Stimulated activated CD8-positive, alpha-beta memory T cell treated with anti-CD3 and anti-CD28 coated beads, Interleukin-2, amount 100 ng/mL, for 1 hour (primary cell): ENCODE data around the gene ITGA6.
A peak's percentile ranks its signal among the peaks of the same experiment; 100 is the strongest.

ENCODE experiments used
- DNase-seq, 2 donors: peaks; one replicate each; pipeline ENCODE4 v3.0.0-alpha.2; 2020; ENCODE audit warnings: low read depth in 2 of 2

Gene ITGA6

DNA sequence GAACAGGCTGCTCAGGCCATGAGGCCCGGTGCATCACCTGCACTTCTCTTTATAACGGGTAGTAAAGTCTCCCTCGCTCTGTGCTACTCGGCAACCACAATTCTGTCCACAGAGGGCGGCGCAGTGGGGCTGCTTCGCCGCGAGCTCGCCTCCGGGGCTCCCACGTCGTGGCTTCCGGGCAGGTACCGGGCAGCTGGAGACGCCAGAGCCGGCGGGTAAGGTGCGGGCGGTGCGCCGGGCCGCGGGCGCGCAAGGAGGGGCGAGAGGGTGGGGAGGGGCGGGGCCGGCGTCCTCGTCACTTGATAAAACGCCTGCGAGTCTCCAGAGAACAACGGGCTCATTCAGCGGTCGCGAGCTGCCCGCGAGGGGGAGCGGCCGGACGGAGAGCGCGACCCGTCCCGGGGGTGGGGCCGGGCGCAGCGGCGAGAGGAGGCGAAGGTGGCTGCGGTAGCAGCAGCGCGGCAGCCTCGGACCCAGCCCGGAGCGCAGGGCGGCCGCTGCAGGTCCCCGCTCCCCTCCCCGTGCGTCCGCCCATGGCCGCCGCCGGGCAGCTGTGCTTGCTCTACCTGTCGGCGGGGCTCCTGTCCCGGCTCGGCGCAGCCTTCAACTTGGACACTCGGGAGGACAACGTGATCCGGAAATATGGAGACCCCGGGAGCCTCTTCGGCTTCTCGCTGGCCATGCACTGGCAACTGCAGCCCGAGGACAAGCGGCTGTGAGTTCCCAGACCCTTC is at the start of gene ITGA6:
Gene ITGA6, plus strand, starts transcription at position 331 of the 734 bp plus-strand sequence.
- peak; percentile 31 to 58 for DNase-seq

DNA sequence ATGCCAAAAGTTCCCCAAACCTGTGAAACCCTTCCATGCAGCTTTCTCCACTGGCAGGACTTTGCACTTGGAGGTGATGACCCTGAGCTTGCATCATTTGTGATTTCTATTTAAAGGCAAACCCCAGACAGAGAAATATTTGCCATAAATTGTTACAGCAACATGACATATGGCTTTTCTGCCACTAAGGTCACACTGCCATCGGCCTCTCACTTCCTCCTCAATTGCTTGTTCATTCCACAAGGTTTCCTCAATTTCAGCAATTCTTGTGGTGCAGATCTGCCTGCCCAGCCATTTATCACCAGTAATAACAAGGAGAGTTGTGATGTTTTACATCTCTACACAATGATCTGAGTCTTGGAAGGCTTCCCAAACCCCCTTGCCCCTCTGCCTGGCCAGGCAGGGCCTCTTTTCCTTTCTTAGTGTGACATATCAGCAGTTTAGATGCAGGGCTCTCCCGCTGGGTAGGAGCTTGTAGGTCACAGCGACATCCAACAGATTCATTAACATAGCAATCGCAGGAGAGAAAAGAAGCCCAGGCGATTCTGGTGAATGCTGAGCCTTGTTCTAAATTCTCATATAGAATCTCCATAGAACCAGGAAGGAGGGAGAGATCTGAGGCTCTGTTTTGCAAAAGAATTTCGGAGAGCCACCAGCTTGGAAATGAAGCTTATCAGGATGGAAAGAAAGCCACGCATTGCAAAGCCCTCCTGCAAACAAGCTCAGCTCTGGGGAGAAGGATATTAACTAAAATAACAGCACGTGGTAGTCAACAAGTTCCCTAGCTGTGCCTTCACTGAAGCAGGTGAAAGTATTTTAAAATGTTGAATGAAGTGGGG is 46.7 kb upstream of the ITGA6 start:
- DNase-seq = no peak

DNA sequence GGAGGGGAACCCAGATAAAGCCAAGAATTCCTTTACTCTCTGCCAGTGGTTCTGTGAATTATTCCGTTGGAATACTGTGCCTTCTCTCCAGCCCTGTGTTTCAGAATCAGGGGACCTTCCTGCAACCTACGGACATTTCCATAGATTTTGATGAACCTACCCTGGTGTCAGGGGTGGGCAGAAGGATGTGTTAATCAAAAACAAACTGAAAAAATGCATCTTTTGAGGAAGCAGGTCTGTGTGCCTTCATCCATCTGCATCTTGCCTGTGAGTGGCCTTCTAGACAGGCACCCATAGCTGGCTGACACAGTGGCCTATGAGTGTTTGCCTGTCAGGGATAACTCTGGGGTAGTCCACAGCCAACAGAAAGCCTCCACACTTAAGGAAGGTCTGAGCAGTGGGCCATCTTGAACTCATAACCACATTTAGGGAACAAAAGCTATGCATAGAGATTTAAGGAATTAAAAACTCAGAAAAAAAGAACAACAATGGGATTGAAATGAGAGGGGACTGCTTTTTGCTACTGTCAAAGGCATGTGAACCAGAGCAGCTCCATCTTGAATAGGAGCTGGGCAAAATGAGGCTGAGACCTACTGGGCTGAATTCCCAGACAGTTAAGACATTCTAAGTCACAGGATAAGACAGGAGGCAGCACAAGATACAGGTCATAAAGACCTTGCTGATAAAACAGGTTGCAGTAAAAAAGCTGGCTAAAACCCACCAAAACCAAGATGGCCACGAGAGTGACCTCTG is 45.9 kb upstream of the ITGA6 start:
- no peak for DNase-seq

DNA sequence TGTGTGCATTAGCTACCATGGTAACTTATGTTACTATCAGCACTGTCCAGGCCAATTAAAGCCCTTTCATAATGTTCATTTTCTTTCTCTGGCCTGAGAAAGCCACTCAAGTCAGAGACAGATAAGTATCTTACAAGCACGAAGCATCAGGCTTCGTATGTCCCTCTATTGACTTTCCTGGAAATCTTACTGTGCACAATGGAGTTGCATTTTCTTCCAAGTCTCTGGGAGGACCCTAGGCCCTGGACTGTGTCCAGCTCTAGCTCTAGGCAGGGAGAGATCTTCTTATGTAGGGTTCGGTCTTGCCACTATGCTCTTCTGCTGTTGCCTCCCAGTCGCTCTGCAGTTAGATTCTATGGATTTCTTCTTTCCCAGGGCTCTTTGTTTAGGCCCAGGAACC is 40.0 kb upstream of the ITGA6 start:
- no peak for DNase-seq

DNA sequence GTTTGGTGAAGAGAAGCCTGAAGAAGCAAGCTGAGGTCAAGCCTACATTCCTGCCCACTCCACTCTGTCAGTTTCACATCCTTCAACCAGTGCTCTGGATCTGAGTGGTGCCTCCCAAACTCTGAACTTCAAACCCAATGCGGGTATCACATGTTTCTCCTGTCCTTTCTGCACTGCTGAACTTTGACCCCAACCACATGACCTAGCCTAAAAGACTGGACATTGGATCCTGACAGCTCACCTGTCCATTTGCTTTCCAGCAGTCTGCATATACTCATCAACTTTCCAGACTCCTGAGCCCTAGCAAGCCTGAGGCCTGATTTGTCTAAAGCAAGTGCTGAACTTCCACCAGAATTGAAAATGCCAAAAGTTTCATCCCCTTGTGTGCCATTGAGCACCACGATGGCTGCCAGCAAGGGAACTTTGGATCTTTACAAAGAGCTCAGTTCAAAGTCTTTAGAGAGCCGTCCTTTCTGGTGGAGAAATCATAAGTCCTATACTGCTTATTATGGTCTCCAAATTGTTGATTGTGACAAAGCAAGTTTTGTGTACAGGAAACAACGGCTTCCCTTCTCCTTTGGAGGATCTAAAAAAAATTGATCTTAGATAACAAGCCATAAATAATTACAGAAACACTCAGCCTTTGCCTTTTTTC is 37.6 kb upstream of the ITGA6 start:
- DNase-seq = no peak

DNA sequence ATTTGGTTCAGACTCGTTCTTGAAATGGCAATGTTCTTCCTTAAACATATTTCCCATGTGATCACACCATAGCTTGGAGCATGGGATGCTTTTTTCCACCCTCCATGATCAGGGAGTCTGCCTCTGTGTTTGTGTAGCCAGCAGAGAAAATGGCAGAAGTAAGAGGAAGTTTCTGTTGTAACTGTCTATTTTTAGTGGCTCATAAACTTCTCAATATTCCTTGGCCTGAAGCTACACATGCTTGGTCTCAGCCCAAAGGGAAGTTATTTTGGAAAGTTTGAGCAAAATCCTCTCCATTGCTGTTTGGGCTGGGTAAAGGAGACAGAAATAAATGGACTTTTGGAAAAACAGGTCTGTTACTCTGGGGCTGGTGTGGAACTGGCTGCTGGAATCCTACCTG is 33.4 kb upstream of the ITGA6 start:
- DNase-seq = no peak

DNA sequence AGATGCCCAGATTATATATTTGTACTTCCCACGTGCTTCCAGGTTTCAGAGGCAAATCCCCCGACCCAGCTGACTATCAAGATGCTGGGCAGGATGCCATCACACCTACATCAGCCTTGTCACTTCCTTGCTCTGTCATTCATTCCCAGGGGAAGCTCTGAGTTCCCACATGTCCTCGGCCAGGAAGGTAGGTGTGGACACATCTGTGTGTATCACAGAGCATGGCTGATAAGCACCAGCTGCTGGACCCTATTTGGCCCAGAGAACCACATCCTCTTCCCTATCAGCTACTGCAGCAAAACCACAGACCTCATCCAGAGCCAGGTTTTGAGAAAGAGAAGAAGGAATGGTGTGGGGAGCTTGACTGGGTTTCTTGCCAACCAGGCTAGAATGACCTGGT is 31.9 kb upstream of the ITGA6 start:
- no peak for DNase-seq

DNA sequence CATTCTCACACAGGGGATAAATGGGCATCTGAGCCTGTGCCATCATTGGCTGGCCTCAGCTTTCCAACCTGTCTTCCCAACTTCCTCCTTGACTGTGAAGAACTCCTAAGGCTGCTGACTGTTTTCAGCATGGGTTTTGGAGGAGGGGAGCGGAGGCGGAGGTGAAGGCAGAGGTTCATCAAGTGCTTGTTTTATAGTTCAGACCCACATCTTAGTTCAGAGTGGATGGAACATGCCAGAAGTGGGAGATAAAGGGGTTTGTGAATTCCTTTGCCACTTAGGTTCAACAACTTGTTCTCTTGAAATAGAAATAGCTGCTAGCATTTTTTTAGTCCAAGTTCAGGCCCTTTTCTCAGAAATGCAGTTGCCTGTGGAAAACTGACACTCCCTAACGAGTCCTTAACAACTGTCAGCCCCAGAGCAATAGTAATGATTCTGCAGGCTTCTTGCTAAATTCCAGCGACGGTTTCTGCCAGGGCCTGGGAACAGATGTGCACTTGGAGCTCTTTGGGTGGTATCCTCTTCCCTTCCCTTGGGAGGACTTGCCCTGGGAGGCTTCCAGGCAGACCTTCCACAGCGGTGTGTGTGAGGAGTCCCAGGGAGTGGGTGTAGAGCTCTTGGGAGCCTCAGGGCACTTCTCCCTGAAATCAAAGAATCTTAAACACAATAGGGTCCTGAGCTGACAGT is 30.1 kb upstream of the ITGA6 start:
- DNase-seq = no peak

DNA sequence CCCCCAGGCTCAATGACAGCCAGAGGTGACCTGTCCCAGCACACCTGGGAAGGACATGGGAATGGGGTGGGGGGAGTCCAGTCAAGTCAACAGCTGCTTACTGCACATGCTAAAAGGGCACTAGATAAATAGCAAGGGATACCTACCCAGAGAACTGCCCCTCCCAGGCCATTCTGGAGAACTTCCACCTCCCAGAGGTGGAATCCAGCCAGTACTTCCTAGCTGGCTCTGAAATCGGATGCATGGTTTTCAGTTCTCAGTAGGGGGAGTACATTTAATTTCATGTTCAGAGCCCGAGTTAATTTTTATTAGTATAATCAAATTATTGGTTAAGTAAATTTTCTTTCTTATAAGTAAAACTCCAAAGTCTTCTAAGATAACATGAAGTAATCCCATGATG is 28.9 kb upstream of the ITGA6 start:
- DNase-seq = no peak

DNA sequence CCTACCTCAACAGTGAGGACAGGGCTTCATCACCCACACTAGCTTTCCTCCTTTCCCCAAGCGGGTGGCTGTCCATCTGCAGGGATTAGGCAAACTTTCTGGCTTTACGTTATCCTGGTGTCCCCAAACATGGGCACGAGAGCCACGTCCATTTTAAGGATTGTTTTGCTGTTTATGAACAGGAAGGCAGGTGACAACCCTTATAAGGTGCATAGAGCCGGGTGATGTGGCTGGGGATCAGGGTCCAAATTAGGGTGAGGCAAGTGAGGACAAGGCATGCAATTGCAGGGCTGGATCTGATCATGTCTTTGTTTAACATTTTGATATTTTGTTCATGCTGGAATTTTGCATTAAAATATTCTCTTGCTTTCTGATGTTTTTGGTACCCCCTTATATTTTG is 27.6 kb upstream of the ITGA6 start:
- DNase-seq = no peak

DNA sequence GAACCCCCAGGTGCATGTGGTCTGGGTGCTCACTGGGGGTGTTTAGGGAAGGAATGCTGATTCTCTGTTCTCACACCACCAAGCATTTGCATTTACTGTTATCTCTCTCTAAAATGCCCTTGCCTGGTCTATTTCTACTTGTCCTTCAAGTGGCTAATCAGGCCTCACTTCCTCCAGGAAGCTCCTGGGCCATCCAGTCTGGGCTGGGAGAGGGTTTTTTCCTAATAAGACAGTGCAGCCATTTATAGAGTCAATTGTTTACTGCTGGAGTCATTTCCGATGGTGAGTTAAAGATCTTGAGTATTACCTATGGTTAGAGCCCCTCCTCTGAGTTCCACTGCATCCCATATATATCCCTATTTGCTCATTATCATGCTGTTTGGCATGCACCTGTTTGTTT is 25.2 kb upstream of the ITGA6 start:
- DNase-seq = no peak

DNA sequence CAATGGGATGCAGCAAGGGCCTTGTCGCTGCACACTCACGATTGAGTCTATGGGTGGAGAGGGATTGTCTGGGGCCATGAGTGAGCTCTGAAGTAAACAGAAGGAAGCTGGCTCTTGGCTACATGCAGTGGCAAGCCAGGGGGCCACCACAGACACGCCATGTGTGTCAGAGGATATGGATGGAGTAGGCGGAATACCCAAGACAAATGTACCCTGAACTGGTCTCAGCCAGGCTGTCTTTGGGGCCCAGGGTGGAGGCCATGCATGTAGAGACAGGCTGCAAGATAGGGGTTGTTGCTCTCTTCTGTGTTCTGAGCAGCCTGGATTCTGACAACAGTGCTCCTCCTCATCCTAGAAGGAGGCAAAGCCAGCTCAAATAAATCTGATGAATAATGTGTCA is 24.0 kb upstream of the ITGA6 start:
- no peak for DNase-seq

DNA sequence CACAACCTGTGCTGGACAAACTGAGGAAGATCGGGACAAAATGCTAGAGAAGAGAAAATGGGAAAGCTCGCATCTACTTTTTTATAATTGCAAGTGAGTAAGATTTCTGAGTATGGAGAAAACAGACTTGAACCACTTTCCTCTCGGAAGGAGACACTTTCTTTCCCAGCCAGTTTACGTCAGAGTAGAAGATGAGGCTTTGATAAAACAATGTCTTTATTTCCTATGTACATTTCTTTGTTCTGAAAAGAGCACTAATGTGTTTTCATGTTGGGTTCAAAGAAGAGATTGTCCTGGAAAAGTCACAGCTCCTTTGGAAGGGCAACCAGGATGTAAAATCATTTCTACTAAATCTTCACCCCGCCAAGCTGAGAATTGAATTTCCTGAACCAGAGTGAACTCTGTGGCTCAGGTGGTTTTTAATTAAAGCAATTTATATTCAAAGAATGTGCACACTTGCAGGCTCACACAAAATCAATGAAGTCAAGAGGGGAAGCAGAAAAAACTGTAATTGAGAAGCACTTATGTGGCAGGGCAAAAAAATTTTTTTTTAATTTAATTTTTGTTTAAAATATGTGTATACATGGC is 23.4 kb upstream of the ITGA6 start:
- DNase-seq = no peak

DNA sequence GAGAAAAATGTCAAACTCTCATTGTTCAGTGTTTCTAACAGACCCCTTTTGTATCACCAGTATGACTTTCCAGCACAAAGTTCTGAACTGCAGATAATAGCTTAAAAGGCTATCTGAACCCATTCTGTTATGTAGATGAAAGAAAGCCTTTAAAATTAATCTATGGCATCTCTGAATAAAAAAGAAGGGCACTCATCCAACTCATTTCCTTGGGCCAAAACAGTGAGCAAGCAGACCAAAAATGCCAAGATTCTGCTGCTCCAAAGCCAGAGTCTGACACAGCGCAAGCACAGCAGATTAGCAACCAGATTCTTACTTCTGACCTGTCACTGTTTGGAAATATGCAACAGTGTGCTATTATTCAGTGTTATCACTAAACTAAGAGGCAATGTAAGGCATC is 22.6 kb upstream of the ITGA6 start:
- DNase-seq = no peak

DNA sequence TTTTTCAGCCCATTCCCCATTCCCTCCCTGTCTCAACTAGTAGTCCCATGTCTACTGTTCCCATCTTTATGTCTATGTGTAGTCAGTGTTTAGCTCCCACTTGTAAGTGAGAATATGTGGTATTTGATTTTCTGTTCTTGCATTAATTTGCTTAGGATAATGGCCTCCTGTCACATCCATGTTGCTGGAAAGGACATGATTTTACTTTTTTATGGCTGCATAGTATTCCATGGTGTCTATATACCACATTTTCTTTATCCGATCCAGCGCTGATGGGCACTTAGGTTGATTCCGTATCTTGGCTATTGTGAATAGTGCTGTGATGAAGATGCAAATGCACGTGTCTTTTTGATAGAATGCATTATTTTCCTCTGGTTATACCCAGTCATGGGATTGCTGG is 21.7 kb upstream of the ITGA6 start:
- DNase-seq = no peak

DNA sequence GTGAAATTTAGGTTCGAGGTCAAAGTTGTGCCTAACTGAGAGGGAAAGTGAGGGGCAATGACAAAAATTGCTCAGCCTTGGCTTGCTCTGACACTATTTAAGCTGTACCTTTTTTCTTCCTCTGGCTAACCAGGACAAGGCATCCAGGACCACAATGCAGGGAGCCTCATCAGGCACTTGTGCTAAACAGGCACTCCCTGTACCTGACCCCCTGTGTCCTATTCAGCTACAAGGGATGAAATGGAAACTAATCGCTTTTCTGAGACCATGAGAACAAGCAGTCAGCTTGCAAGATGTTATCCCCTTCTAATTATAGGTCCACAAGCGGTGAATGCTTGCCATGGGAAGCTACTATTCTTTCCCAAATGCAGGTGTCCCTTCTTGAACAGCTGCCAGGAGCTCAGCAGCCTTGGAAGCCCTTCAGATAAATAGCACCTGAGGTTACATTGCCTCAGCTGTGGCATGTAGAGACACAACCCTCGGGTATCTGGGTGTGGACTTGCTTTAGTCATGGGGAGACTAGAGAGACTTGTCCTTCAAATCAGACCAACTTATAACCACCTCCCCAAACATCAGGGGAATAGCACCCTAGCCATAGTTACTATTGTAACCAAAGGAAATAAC is 19.1 kb upstream of the ITGA6 start:
- no peak for DNase-seq

DNA sequence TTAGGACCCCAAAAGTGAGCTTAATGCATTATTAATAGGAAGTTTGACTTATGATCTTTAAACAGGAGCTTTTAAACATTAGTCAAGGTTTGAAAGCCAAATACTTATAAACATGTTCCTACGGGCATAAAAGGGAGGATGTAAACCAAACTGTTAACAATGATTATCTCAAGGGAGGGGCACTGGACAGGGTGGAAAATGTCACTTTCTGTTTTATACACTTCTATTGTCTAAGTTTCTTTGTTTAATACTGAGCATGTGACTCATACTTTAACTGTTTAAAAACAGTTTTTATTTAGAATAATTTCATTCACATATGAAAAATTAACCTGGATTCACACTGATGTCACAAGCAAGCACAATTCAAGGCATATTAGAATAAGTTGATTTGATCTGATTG is 18.3 kb upstream of the ITGA6 start:
- no peak for DNase-seq

DNA sequence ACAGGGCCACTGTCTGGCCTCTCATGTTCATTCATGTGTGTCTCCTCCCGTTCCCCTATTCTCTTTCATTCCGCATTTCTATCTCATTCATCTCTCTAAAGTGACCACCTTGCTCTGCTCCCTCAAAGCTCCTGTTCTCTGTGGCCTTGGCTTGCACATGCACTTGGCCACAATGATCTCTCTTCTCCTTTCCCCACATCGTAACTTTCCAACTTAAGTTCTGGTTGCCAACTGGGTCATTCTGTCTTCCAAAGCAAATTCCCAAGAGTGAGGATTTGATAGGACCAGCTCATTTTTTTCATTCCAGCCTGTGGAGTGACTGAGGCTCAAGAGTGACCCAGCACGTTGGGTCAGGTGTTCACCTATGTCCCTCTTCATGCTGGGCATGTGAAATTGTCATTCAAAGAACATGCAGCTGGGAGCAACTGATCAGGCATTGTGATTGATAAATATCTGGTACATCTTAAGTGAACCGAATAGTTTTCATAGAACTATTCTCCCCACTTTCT is 14.3 kb upstream of the ITGA6 start:
- no peak for DNase-seq

DNA sequence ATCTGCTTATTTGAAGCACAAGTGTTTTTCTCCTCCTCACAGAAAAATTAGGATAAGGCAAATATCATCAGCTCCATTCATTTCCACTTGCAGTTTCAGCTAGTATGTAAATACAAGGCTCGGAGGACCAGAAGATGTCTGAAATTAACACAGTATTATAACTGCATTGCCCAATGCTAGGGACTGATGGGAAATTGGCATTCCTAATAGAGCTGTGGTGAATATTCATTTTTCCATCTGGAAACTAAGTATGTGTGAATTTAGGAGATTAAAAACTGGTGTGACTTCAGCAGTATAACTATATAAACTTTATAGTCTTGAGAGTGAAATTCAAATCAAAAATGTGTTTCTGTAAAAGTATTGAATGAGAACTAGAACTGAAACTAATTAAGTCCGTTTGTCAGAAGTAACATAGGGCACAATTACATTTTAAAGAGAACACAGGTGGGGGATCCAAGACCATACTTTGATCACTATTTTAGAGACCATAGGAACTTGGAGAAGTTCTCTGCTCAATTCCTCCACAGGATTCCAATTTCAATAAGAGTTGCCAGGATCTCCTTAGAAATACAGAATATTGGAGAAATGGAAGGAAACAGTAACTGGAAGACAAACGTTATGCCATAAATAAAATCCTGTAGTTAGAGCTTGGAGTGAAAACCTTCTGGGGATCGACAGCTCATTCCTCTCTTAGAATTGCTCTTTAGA is 12.1 kb upstream of the ITGA6 start:
- no peak for DNase-seq

DNA sequence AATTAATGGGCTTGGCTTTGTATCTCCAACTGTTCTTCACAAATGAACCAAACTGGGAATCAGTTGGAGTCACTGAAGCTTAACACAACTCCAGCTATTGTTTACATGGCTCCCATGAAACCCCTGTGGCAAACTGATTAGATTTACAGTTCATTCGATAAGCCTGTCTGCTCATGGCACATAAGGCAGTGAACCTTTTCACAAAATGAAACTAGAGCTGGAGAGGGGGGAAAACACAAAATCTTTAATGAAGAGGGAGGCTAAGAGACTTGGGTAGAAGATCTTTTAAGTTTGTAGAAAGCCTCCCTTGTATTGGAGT is 11.6 kb upstream of the ITGA6 start:
- no peak for DNase-seq
